Measurements from ENCODE around the gene TMEM200A. TPM values are rescaled to one million over a fixed set of nuclear protein-coding genes. Genes with fewer than 3 reads are reported as not detected.

TMEM200A gene
- total and polyA plus RNA-seq, 10 of the 15 experiments (the other 5 are each of a cell fraction or from before 2014, with no cell fraction given), result 5.5 to 12.4 (median 9.6) TPM

DNA sequence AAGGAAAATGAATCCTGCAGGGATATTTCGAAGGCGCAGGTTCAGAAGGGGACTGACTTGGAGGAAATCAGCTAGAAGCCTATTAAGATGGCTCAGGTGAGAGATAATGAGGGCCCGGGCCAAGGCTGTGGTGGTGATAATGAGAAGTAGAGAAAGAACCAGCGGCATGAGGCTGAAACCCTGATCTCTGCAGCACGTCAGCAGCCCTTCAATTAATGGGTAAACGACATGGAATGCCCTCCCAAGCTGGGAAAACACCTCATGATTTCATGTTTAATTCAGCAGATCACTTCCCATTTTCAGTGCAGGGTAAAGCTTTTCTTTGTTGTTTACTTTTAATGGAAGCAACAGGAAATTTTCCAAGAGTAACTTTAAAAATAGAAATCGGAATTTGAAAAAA is 104.9 kb downstream of the TMEM200A start:
- Histone ChIP-seq H4K20me1 (ENCODE audit: control insufficient read depth, insufficient read depth) (no peaks in the 10 kb centered on the region), H3K4me3 (no peak overlapping the region), H3K36me3 (ENCODE audit: control insufficient read depth in 2 of 2, insufficient read depth in 2 of 2, low read length in 1 of 2) (no peaks in the 10 kb centered on the region), H2AFZ (ENCODE audit: control insufficient read depth, low read depth, low read length) (no peak overlapping the region), H3K27me3 (replicated peaks in 1 of 2; ENCODE audit: control insufficient read depth in 2 of 2, insufficient read depth in 2 of 2, low read length in 1 of 2) (no peaks in the 10 kb centered on the region), H3K27ac (ENCODE audit: control insufficient read depth, insufficient read depth) (no peak overlapping the region), H3K4me2 (ENCODE audit: control insufficient read depth, insufficient read depth) (no peak overlapping the region), H3K4me1 (ENCODE audit: control insufficient read depth, insufficient read depth, low read length) (no peaks in the 10 kb centered on the region), H3K79me2 (ENCODE audit: control insufficient read depth, insufficient read depth, low read length) (no peaks in the 10 kb centered on the region), H3K9ac (ENCODE audit: control insufficient read depth, insufficient read depth, low read length) (no peak overlapping the region), H3K9me3 (replicated peaks; ENCODE audit: control insufficient read depth, insufficient read depth, low read length) (no peaks in the 10 kb centered on the region)
- intact Hi-C loops (cut with micrococcal nuclease; ENCODE audit: unreplicated experiment), result no loop called here
- DNase-seq (ENCODE audit: low read depth, low spot score) (peak; percentile 7), FAIRE-seq (no peak), ATAC-seq (peak; percentile 81)
- no TSS peak for BruUV-seq (replicated peaks)
- ChIA-PET CTCF (interaction anchor here (0.6 to 1.3 kb wide), 2 partner anchors 105 to 476 kb away, joined by 3 to 4 read pairs; no protein-coding TSS in a partner anchor), RAD21 (ENCODE audit: unreplicated experiment) (interaction anchor here (0.8 to 1.2 kb wide), 4 partner anchors 43 to 205 kb away, joined by 3 read pairs; no protein-coding TSS in a partner anchor), POLR2A (interaction anchor here (0.6 to 1.2 kb wide), 3 partner anchors 20 to 105 kb away, joined by 3 to 4 read pairs (median 3); no protein-coding TSS in a partner anchor), SMC1A (ENCODE audit: uncharacterized antibody, unreplicated experiment) (interaction anchor here (0.9 to 2.1 kb wide), 7 partner anchors 9 to 228 kb away, joined by 3 to 6 read pairs (median 3); no protein-coding TSS in a partner anchor)
- WGBS (ENCODE audit: insufficient coverage, insufficient replicate concordance, low lambda C conversion rate, missing lambda C conversion rate), result 30% methylated on average over 7 of the region's 7 CpGs
- in situ Hi-C loops (cut with MboI), result no loop called here
- TF ChIP-seq POU2F2 (IDR thresholded peaks at IDR 0.05; ENCODE audit: borderline replicate concordance, low read depth, low read length) (no peak), IKZF2 (IDR thresholded peaks at IDR 0.05) (peak; percentile 87 to 89; a peak in 3 of 4 replicates), ATF7 (IDR thresholded peaks at IDR 0.05; ENCODE audit: low read depth) (peak; percentile 59; the same call in 1 of the 2 replicates), IRF4 (IDR thresholded peaks at IDR 0.05; ENCODE audit: low read depth, low read length) (no peak), NR2C2 (IDR thresholded peaks at IDR 0.05; ENCODE audit: borderline replicate concordance, control insufficient read depth, insufficient read length, low read depth) (no peak), PML (IDR thresholded peaks at IDR 0.05; ENCODE audit: low read length) (no peak), REST (IDR thresholded peaks at IDR 0.05; ENCODE audit: low read depth, low read length) (no peak), MYC (IDR thresholded peaks at IDR 0.05; ENCODE audit: insufficient read depth, insufficient read length, insufficient replicate concordance, low read length, severe bottlenecking) (no peak), HDAC6 (IDR thresholded peaks at IDR 0.05; ENCODE audit: unreplicated experiment) (no peak), HDAC2 (IDR thresholded peaks at IDR 0.05) (no peak), PAX5 (IDR thresholded peaks at IDR 0.05; ENCODE audit: borderline replicate concordance, low read depth, low read length) (no peak), EP300 (IDR thresholded peaks at IDR 0.05; ENCODE audit: borderline replicate concordance in 1 of 2, control insufficient read depth in 1 of 2, low read depth in 2 of 2, low read length in 2 of 2) (peak; percentile 46; a peak in 2 of 4 replicates)
- TF ChIP-seq, protein P1, sequence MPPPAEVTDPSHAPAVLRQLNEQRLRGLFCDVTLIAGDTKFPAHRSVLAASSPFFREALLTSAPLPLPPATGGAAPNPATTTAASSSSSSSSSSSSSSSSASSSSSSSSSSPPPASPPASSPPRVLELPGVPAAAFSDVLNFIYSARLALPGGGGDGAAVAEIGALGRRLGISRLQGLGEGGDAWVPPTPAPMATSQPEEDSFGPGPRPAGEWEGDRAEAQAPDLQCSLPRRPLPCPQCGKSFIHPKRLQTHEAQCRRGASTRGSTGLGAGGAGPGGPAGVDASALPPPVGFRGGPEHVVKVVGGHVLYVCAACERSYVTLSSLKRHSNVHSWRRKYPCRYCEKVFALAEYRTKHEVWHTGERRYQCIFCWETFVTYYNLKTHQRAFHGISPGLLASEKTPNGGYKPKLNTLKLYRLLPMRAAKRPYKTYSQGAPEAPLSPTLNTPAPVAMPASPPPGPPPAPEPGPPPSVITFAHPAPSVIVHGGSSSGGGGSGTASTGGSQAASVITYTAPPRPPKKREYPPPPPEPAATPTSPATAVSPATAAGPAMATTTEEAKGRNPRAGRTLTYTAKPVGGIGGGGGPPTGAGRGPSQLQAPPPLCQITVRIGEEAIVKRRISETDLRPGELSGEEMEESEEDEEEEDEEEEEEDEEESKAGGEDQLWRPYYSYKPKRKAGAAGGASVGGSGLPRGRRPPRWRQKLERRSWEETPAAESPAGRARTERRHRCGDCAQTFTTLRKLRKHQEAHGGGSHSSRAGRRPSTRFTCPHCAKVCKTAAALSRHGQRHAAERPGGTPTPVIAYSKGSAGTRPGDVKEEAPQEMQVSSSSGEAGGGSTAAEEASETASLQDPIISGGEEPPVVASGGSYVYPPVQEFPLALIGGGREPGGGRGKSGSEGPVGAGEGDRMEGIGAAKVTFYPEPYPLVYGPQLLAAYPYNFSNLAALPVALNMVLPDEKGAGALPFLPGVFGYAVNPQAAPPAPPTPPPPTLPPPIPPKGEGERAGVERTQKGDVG (CRISPR knock-in tag; IDR thresholded peaks at IDR 0.05), result no peak
- TF ChIP-seq, protein P2, sequence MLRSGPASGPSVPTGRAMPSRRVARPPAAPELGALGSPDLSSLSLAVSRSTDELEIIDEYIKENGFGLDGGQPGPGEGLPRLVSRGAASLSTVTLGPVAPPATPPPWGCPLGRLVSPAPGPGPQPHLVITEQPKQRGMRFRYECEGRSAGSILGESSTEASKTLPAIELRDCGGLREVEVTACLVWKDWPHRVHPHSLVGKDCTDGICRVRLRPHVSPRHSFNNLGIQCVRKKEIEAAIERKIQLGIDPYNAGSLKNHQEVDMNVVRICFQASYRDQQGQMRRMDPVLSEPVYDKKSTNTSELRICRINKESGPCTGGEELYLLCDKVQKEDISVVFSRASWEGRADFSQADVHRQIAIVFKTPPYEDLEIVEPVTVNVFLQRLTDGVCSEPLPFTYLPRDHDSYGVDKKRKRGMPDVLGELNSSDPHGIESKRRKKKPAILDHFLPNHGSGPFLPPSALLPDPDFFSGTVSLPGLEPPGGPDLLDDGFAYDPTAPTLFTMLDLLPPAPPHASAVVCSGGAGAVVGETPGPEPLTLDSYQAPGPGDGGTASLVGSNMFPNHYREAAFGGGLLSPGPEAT (IDR thresholded peaks at IDR 0.05; ENCODE audit: low read depth), result peak; percentile 90
